NCI-H69 (cell line): ENCODE measurements around the gene ATP5IF1.

Experiments used
- DNase-seq: peaks from one replicate; lab custom pipeline; 2025; lab: John Stamatoyannopoulos, UW

Gene ATP5IF1

DNA sequence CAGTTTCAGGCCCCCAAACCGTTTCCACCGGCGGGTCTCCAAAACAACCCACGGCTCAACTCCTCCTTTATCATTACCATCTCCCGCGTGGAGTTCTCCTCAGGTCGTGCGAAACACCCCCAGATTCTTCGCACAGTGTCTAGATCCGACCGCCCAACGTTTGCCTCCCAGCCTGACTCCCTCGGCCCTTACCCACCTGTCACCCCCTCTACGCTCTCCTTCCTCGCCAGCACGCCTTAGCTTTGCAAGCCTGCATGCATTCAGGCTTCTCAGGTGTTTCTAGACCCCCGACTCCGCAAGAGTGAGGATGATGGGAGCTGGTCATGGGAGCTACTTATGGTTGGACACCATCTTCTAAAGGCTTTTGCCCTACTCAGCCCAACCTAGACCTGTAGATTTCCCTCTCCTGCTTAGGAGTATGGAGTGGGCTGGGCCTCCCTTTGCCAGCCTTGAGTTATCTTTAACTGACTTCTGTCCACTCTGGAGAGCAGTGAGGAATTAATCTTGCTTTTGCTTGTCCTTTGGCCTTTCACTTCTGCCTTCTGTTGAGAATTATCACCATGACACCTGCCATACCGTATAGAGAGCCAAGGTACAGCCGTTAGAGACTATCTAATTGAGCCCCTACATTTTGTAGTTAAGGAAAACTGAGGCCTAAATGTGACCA is 865 bp downstream of the ATP5IF1 start:
- DNase-seq: peak; percentile 35

DNA sequence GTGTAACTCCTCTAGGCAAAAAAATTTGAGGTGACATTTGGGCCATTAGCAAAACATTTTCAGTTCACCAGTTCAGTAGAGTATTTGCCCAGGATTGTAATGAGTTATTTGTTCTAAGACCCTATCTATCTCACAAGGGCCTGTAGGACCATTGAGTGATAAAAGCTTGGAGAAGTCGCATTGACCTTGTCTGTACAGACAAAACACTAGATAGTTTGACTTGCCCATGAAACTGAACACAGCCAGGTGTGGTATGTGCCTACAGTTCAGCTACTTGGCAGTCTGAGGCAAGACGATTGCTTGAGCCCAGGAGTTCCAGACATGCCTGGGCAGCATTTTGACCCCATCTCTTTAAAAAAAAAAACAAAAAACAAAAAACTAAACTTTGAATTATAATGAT is 3.1 kb downstream of the ATP5IF1 start:
- DNase-seq: no peak

DNA sequence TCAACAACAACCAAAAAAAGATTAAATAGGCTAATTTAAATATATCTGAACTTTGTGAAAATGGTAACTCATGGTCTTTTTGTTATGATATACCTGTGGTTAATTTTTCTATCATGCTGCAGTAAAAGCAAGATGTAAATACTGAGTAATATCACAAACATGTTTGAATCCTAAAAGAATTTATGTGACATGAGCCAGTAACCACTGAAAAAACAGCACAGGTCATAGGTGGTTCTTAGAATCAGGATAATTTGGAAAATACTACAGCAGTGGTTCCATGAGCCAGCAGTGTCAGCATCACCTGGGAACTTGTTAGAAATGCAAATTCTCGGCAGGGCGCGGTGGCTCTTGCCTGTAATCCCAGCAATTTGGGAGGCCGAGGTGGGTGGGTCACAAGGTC is 4.1 kb downstream of the ATP5IF1 start:
- DNase-seq: no peak

DNA sequence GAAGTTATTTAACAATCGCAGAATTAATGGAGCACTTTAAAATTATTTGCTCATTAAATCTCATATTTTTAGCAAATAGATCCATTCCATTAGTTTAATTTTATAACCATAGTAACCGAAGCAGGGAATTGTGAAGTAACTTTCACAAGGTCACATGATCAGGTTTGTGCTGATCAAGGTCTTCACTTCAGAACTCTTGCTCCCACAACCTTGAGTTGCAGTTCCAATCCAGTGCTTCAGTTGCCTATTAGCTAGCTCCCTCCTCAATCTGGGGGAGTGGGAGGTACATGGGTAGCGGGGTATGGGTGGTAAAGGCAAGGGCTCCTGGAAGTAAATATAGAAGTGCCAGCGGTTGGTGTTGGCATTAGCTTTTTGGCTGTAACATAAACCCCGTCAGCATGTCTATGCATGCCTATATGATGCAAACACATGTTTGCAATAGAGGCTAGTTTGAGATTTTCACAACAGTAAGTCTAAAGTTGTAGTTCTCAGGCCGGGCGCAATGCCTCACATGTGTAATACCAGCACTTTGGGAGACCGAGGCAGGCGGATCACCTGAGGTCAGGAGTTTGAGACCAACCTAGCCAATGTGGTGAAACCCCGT is 5.8 kb downstream of the ATP5IF1 start:
- DNase-seq: no peak

DNA sequence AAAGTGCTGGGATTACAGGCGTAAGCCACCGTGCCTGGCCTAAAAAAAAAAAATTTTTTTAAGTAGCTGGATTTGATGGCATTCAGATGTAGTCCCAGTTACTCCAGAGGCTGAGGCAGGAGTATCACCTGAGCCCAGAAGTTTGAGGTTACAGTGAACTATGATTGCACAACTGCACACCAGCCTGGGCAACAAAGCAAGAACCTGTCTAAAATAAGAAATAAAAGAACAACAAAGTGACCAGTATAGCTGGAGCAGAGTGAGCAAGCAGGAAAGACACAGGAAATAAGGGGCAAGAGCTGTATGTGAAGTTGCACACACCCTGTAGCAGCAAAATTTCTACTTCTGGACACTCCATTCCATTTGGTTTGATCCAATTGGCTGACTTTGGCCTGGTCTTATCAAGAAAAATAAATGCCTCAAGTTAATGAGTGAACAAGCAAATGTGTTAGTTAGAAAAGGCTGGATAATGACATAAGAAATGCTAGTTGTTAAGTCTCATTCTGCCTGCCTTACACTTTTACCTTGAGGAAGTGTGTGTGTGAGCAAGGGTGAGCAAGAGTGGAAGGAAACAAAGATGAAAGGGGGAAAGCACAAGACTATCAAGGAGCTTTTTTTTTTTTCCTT is 7.9 kb downstream of the ATP5IF1 start:
- DNase-seq: no peak

DNA sequence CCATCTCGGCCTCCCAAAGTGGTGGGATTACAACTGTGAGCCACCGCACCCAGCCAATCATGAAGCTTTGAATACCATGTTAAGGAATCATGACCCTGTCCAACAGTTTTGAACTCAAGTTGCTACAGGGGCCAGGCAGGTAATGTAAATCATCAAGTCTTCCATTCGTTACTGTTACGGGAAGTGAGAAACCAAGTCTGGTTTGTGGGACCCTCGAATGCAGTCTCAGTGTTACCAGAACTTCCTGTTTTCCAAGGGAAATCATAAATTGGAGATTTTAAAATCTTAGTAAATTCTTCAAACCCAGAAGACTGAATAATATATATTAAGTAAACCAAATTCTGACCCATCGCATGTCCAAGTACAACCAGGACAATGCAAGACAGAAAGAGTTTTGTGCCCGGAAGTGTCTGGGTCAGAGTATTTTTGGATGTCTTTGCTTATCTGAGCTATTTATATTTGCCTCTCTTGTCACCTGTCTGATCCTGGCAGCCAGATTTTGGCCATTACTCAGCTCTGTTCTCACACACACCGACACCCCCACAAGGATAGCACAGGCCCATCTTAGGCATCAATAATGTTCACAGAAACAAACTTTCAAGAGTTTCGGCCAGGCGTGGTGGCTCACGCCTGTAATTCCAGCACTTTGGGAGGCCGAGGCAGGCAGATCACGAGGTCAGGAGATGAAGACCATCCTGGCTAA is 8.8 kb downstream of the ATP5IF1 start:
- no peak for DNase-seq

DNA sequence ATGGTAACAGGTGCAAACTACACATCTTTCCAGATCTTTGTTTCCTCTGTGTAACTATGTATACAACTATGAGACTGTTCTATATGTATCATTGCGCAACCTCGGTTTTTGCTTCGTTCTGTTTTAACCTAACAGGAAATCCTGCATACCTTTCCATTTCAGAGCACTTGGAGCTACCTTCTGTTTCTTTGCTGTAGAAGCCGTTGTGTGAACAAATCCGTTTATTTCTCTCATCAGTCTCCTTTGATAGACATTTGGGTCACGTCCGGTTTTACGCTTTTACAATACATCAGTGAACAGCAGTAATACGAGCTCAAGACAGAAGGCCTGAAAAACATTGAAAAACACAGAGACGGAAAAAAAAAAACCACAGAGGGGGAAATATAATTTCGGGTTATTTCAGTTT is 10.5 kb downstream of the ATP5IF1 start:
- peak; percentile 45 for DNase-seq

DNA sequence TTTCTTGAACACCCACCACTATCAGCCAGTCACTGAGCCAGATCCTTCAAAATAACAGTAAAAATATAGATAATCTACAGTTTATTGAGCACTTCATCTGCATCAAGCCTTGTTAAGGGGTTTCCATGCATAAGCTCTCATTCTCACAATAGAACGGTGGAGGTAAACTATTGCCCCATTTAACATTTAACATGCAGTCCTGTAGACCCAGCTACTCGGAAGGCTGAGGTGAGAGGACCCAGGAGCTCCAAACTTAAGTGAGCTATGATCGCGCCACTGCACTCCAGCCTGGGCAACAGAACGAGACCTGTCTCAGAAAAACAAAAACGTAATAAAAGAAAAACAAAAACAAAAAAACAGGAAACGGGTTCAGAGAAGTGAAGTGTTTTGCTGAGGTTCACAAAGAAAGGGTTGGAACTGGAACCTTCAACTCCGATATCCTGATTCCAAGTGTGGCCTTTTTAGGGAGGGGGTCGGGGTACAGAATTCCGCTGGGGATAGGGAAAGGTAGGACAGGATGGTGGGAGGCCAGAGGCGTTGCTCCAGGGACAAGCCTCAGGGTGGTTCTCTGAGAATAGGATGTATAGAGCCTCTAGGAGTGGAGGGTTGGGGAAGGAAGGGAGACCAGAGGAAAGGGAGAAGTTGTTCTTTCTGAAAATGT is 11.8 kb downstream of the ATP5IF1 start:
- DNase-seq: peak; percentile 50

DNA sequence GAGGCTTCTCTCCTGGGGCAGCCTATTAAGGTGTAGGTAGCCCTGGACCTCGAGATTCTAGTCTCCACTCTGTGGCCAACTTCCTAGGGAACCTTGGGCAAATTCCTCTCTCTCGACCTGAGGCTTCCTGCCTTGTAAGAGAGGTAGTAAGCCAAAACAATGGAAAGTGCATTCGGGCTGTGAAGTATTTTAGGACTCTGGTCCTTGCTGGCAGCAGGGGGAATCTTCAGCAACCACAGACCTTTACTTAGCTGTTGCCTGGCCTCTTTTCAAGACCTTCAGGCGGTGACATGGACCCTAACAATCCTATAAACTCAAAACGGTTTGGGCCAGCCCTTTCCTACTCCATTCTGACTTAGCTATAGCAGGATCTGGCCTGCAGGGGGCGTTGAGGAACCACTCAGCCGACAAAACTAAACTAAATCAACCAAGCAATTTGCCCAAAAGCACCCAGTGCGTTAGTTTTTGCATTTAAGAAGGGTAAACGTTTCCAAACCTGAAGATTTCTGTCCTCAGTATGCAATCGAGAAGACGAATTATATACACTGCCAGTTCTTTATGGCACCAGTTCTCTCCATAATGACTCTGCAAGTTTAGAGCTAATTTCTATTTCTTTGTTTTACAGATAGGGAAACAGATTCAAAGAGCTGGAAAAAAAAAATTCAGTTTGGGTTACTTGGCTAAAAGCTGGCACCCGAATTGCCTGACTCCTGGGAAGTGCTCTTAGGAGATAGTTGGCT is 12.5 kb downstream of the ATP5IF1 start:
- peak; percentile 75 for DNase-seq

DNA sequence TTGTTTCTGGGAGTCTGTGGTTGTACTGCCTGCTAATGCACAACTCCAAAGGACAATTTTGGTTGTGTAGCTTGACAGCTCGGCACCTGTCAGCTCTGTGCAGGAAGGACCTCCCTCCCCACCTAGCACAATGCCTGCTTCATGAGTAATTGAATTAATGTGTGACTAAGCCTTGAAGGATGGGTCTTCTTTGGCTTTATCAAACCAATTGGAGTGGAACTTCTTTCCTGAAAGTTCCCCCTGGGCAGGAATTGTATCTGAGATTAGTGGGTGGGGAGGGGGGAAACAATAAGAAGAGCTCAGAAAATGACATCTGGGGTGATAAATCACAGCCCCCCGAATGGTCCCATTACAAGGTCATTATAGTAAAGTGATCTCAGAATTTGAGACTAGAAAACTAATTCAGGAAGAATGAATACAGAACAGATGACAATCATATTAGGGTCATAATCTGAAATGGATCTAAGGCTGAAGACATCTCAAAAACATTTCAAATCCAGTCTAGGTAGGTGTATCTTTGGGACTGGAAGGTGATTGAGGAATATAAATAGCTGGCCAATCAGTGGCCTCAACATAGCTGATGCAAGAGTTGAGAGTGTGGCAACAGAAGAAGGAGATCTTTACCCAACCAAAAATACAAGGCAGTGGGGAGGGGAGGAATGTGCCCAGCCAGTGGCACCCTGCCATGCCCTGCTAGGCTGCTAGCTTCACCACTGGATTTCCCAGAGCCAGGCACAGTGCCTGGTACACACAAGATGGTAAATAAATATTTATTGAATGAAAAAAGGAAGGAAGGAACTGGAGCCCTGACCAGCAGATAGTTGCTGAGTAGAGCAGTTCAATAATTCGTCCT is 13.3 kb downstream of the ATP5IF1 start:
- DNase-seq: peak; percentile 72

DNA sequence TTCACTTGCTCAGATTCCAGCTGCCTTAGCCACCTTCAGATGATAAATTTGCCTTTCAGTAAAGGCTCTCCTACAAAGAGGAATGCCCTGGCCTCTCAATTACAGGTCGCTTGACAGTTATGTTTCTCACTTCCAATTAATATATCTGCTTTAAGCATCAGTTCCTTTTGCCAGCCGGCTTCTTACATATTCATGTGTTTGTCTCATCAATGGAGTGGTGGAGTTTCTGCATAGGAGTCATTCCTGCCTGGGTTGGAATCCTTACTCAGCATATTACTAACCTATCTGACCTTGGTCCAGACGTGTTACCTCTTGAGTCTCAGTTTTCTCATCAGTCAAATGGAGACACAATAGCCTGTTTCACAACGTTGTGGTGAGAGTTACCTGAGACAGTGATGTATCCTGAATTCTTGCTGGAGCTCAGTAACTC is 14.0 kb downstream of the ATP5IF1 start:
- DNase-seq: no peak

DNA sequence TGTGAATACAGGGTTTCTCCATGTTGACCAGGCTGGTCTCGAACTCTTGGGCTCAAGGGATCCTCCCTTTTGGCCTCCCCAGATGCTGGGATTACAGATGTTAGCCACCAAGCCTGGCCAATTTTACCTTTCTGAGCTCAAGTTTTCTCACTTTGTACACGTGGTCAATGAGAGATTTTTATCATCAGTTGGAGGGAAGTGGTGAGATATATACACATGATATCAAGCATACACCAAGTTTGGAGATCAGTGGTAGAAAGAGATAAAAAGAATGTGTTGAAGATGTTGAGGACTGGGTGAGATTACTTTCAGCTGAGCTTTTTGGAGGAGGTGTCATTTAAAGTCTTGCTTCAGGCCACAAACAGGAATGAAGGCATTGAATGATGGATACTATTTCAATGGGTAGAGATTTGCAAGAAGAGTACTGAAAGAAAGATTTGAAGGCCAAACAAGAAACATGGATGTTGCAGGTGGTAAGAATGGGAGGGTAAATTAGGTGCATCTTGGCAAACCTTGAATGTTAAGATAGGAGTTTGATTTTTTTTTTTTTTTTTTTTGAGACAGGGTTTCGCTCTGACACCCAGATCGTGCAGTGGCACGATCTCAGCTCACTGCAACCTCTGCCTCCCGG is 20.4 kb downstream of the ATP5IF1 start:
- no peak for DNase-seq

DNA sequence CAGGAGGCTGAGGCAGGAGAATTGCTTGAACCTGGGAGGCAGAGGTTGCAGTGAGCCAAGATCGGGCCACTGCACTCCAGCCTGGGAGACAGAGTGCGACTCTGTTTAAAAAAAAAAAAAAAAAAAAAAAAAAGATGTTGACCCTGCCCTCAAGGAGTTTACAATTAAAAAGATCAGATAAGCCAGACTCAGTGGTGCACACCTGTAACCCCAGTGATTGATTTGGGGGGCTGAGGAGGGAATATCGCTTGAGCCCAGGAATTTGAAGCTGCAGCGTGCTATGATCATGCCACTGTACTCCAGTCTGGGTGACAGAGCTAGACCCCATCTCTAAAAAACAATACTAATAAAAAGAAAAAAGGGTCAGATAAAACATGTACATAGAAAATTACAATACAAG is 21.8 kb downstream of the ATP5IF1 start:
- DNase-seq: no peak

DNA sequence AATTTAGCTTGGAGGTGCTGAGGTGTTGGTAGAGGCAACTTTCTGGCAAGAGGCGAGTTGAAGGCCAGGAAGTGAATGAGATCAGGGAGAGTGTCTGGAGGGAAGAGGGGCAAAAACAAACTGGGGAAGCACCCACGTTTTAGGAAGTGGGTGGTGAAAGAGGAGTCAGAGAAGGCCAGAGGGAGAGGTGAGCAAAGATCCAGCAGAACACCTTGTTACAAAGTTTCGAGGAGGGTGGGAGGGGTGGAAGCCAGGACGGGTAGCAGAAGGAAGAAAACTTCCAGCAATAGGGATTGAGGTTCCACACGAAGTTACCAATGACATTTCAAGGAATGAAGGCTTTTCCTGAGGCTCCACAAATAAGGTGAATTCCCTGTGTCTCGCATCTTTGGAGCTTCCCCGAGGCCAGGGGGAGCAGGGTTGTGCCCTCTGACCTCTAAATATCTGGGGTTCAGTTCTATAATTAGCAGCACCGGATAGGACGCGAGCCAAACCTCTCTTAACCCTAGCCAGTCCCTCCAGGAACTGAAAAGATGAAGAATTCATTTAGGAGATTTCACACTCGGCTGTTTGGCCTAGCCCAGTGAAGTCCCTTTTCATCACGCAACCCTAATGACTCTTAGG is 22.8 kb downstream of the ATP5IF1 start:
- DNase-seq: no peak

DNA sequence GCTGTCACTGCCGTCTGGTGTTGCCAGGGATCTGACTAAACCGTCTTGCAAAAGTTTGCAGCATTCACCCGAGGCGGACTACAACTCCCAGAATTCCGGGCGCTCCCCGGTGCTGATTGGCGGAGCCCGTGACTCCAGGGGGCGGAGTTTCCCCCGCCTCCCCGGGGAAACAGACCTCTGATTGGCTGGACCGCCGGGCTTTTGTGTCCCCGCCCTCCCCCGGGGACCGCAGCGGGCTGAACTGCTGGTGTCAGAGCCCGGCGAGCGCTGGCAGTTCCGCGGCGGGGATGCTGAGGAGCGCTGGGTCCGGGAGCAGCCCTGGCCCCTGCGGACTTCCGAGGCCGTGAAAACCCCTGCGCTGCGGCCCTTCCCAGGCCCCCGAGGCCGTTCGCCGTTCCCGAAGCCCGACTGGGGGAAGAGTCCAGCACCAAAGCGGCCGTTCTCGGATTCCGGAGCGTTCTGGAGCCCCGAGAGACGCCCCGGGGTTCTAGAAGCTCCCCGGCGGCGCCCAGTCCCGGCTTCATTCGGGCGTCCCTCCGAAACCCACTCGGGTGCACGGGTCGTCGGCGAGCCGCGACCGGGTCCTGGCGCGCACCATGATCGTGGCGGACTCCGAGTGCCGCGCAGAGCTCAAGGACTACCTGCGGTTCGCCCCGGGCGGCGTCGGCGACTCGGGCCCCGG is 23.5 kb downstream of the ATP5IF1 start, which contains the start of gene SESN2:
SESN2 (plus strand) TSS at position 267 of the 682 bp plus-strand sequence; CDS start at position 597, 330 bp downstream.
- DNase-seq: peak; percentile 96

DNA sequence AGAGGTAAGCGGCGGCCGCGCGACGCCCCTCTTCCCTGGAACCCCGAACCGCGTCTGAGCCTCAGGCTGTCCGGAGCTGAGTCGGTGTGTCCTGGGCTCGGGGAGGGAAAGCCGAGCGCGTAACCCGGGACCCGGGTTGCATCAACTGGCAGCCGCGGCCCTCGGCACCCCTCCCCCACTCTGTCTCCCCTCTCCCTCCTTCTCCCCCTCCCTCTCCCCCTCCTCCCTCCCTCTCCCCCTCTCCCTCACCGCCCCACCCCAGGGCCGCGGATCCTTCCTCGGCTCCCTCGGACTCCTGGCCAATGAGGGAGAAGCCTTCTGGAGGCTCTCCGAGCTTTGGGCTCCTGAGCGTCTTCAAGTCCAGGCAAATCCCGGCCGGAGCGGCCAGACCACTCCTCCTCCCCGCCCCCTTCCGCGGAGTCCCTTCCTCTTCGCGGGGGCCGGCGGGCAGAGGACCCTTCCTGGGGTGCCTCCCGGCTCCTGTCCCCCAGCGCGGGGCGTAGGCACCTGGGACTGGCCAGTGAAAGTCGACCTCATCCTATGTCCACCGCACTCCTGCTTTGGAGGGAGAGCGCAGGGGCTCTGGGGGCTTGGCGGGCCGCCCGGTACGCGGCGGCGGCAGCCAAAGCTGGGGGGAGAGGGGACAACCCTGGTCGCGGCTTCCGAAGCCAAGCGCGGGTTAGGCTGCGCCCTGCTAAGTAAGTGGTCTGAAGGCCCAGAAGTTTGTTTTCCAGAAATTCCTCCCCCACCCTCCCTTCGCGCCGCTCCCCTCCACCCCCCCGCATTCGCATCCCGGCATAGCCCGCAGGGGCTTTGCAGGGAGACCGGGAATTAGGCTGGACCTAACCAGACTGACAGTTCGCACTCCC is 24.2 kb downstream of the ATP5IF1 start:
- DNase-seq: peak; percentile 81

DNA sequence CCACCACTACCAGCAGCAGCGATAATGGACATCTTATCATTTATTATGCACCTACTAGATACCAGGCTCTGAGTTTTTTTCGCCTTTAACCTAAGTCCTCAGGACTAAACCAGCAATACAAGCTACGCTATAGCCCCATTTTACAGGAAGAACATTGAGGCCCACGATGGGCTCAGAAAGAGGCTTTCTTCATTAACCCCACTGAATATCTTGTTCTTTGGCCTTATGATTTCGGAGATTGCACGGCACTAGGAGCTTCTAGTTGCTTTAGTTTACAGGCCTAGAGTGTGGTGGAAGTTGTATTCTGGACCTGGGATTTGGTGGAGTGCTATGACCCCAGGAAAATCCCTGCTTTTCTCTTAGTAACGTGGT is 24.9 kb downstream of the ATP5IF1 start:
- DNase-seq: no peak

DNA sequence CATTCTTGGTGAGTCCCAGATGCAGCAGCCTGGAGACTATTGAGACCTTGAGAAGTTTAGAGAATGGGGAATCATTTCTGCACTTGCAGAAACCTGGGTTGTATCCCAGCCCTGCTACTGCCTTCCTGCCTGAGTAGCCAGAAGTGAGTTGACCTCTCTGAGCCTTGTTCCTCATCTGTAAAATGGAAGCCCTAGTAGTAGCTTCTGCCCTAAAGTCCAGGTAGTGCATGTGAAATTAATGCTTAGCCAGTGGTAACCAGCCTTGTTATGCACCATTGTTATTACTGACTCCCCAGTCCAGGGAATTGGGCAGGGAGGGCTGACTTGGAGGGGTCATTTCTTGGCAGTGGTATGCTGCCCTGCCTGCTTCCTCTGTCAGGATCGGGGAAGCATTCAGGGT is 29.0 kb downstream of the ATP5IF1 start:
- DNase-seq: no peak
